GM19238 (cell line): Measurements from ENCODE around the gene LCP2.

ENCODE experiments used
- DNase-seq: peaks from one replicate; pipeline ENCODE4 v3.0.0; 2011; ENCODE audit warnings: low spot score; ENCODE audit not compliant: insufficient read length

LCP2 gene

DNA sequence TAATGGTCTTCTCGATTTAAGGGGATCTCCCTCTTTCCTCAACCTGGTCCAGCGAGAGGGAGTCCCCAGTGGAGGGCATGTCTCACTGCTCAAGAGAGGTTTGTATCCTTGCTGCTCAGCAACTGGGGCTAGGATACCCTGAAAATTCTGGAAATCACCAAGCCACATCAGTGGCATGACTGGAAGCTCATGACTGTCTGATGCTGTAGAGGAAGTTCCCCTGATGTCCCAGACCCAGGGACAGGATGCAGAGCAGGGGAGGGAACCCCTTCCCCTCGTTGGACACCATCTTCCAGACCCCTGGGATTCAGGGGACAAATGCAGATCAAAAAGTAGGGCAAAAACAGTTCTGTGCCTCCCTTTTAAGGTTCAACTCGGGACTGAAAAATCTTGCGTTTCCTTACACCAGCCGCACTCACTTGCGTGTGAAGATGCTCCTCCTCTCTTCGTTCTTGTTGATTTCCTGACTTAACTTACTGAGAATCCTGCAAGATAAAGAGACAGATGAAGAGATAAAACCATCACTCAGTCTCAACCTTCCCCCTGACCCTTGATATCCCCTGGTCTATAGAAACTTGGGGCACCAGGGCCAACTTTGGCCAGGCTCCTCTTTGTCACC is 22.1 kb downstream of the LCP2 start:
- DNase-seq = no peak

DNA sequence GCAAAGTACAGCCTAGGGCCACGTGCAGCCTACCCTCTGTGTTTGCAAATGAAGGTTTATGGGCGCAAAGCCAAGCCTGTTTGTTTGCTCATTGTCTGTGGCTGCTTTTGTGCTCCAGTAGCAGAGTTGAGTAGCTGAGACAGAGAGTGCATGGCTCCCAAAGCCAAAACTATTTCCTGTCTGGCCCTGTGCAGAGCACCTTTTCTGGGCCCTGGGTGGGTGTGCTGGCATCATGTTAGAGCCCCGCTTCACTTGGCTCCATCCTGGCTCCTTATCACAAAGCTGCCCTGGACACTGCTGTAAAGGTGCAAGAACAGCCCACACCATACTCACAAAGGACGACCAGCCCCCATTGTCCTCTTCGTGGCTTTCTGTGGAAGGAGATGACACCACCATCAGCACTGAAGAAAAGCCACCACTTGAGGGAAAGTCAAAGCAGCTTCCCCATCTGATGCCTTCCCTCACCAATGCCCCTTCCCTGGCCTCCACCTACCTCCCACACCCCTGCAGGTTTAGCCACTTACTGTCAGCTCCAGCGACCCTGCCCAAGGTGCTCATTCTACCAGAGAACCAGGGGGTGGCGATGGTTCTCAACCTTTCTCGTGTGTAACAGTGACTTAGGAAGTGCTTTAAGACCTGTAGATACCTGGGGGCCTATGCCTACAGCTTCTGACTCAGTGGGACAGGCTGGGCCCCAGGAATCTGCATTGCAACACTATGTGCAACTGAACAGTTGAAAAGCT is 23.4 kb downstream of the LCP2 start:
- DNase-seq = no peak

DNA sequence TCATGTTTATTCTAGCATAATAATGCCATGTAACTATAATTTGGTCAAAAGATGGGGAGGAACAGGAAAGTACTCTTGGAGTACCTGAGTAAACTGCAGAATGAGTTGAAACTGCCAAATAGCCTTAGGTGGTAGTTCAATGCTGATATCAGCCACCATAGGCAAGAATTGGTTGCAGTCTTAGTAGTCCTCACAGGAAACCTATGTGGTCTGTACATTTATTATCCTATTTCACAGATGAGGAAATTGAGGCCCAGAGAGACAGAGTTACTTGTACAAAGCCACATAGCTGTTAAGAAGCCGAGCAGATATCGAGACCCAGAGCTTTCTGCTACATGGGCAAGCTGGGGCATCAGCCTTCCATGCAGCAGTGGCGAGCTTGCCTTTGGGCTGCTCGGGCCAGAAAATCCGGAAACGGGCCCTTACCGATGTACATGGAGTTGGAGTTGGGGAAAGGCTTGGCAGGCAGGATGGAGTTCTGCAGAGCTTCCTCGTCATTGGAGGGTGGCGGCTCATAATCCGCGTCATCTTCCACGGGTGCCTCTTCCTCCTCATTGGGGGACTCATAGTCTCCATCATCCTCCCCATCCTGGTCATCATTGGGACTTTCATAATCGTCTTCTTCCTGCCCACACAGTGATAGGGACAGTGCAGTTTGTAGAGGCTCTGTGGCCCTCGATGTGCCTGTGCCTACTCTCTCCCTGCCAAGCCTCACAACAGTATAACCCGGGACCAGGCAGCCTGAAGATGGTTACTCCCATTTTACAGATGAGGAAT is 27.1 kb downstream of the LCP2 start:
- no peak for DNase-seq

DNA sequence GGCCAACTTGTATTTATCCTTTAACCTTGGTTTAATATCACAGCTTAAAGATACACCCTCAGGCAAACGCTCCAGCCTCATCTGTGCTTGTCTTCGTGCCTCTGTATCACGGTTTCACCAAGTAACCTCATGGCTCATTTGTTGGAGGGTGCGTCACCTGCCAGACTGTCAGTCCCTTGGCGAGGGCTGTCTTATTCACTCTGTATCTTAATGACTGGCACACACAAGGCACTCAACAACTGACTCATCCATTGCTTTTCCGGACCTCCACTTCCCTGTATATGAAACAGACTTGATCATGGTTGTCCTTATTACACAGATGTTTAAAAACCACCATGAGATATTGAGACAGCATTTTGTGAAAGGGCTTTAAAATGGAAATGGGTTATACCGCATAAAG is 28.0 kb downstream of the LCP2 start:
- DNase-seq = no peak

DNA sequence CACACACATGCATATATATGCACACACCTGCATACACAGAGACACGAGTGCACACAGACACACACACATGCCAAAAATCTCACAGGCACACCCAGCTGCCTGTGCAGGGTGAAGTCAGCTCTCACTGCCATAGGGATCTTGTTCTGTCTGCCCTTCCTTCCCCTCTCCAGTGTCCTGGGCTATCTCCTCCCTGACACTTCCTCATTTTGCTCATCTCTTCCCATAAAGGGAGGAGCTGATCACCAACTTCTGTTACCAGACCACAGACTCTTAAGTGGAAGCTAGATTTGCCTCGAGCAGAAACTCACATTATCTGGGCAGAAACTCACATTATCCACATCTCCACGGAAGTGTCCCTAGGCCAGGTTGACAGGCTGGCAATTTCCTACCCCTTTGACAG is 28.7 kb downstream of the LCP2 start:
- no peak for DNase-seq

DNA sequence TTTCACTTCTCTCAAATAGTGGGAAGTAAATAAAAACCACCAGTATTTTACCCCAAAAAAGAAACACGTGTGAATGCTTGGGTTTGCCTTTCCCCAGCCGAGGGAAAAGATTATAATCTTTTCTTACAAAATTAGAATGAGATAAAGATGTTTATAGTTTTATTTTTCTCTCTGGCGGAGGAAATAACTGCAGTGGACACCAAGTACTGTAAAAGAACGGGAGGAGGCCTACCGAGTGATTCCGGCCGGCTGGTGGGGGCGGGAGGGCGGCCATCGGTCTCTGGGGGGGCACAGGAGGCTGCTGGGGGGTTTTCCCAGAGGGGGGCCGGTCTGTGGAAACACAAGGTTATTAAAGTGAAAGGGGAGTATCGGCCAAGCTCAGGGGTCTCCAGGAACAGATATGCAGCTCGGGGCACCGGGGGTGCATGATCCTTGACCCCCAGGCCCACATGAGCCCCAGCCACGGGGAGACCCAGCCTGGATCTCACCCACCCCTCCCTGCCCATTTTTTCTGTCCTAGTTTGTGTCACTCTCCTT is 29.4 kb downstream of the LCP2 start:
- no peak for DNase-seq

DNA sequence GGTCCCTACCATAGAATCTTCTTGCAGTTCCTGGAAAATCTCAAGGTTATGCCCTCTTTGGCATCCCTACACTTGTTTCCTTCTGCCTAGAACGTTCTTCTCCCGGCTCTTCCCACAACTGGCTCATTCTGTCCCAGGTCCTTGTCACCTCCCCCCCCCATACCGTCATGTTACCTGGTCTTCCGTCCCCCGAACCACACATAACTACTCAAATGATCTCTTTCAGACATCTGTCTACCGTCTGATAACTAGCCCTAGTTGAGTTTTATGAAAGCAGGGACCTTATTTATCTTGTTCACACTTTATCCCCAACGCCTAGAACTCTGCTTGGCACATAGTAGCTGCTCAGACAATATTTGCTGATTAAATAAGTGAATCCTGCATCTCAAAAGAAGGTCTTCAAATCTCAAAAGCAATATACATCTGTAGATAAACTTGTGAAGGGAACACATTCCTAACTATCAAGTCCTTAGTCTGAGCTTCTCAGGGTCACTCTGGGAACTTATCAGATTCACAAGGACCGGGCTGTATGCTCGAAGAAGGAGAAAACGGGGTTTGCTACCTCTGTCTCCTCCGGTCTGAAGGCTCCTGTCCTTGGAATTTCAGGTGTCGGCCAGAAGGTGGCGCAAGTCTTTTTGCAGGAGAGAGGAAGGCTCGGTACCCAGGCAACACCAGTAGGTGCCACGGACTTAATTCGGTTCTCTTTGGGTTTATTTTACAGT is 30.0 kb downstream of the LCP2 start:
- peak; percentile 70 for DNase-seq

DNA sequence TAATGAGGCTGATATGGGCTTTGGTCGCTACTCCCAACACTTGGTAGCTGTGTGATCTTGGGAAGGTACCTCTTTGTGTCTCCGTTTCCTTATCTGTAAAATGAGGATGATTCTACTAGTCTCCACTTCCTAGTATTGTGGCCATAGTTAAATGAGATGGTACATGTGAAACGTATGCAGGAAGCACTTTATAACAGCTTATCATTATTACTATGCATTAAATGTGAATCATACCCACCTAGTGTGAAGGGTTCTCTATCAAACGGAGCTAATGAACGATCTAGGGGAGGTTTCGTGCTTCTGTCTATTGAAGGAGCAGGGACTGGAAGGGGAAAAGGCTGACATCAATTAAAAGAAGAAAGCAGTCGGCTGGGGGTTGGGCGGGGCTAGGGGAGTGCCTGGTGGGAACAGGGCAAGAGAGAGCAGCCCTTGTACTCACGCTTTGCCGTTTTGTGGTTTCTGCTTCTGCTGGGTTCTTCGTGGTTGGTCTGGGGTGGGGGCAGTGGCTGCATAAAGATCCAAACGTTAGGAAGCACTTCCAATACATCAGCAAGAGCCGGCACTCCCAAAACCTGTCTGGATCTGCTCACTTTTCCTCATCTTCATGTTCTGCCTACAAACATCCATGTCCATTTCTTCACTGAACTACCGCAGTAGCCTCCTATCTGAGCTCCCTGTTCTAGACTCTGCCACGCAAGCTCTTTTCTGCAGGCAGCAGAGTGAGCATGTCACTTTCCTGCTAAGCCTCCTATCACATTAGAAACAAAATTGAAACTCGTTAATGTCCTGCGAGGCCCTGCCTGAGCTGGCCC is 30.8 kb downstream of the LCP2 start:
- no peak for DNase-seq

DNA sequence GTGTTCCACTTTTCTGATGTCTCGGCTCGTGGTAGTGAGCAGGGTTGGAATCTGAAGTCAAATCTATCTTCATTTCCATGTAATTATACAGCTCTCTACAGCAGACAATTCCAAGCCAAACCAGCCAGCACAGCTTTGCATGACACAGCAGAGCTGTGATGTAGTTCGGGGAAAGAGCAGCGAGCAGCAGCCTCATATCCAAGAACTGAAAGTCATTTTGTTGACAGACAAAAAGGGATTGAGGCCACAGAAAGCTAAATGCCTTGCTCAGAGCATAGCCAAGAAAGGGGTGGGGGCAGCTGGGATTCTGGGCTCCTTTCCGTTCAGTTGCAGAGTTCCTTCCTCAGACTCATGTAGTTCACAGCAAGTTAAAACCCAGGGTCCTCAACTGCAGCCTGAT is 32.1 kb downstream of the LCP2 start:
- no peak for DNase-seq

DNA sequence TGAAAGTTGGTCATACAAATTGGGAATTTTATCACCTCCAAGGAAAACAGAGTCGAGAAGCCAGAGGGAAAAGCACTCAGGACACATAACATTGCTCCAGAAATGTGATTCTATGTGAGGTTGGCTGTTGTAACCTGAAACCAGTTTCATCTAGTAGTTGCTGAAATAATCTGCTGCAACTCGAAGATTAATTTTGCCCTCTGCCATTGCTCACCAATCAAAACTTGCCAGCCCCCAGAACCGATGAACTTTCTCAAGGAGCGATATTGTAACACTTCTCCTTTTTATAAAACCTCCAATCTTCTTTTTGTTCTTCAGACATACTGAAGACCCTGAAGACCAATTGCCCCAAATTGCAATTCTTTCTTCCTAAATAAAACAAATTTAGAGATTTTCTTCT is 33.7 kb downstream of the LCP2 start:
- DNase-seq = no peak

DNA sequence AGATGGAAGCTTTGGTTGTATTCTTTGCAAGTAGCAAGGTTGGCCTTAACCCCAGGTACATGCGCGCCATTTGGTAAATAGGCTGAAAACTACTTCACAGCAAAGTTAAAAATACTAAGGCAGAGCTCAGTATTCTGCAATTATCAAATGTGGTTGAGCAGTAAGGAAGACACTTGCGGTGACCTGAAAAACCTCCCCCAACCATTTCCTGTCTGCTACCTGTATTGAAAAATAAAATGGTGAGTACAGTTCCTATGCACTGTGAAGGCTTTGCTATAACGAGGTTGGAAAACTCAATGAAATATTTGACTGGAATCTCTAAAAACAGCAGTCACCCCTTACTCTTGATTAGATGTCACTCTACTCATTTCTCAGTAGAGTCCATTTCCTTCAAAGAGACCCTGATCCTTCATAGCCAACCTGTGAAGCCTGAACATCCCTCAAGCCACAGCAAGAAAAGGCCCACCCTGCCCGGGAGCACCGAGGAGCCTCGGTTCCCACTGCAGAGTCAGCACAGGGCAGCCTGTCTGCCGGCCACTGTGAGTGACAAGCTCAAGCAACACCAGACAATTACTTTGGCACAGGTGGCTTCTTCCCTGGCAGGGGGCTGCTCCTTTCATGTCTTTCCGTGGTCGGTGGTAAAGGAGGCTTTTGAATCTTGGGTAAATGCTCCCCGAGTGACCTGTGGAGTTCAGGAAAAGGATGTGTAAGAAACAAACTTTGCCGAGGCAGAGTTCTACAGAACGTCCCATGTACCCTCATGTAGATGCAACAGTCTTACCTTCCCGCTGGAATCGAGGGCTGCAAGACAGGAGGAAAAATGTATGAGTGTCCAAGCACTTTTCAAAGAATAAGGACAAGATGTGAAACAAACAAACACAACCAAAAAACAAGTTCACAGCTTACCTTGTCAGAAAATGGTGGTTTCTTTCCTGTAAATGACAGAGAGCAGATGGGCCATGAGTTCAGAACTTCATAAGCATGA is 35.2 kb downstream of the LCP2 start:
- no peak for DNase-seq

DNA sequence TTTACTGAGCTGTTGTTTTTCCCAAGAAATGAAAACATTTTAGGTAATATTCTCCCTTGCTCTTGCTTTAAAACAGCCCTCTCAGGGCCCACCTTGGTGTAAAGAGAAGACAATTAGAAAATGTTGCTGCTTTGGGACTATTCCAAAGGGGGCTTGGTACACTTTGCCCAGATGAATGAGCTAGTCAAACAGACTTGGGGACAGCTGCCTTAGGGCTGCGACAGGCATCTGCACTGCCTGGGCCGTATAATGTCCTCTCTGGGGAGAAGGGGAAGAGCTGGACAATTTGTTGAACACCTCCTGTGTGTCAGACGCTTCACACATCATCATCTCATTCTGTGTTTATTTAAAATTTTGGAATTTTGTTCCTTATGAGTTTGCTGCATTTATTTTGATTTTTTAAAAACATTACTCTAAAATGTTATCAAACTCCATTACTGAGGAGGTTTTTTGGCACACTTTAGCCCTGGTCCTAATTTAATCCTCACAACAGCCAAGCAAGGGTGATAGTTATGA is 36.0 kb downstream of the LCP2 start:
- DNase-seq = no peak

DNA sequence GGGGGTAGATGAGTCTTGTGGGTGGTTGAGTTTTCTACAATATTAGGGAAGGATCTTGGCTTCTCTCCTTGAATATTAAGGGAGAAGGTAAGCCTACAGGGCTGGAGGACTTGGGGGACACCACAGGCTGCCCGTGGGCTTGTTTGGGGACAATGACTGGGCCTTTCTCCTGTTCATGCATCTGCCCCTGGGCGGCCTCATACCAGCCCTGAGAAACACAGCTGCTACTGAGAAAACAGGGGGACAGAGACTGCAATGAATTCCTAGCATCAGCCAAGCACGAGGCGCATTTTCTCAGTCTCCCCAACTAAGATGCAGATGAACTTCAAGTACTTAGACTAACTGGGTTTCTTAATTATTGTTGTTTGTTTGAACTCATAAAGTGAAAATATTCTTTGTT is 40.2 kb downstream of the LCP2 start:
- no peak for DNase-seq

DNA sequence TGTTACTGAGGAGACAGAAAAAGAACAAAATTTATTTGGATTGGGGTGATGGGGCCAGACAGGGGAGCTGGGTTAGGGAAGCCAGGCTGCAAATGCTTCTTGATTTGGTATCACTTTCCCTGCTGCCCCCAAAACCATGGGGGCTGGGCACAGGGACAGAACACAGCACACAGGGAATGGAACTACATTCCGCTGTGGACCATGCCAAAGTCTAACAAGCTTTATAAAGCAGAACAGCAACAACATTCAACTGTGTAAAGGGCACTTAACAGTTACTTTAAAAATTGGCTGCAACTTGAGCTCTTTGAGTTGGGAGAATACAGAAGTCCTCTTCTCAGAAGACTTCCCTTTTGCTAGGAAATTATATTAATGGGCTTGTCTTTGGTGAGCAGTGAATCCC is 41.0 kb downstream of the LCP2 start:
- no peak for DNase-seq

DNA sequence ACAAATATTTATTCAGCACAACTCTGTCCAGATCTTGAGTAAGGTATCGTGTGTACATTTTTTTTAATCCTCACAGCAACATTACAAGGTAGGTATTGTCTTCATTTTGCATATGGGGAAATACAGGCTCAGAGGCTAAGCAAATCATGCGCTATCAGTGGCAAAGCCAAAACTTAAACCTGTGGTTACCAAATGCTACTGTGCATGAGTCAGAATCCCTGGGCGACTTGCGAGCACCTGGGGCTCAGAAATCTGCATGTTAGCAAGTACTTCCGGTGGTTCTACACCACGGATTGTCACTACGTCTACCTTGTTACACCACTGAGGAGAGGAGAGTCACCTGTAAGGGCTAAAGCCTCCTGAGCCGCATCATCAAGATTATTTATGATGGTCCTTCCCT is 43.5 kb downstream of the LCP2 start:
- no peak for DNase-seq

DNA sequence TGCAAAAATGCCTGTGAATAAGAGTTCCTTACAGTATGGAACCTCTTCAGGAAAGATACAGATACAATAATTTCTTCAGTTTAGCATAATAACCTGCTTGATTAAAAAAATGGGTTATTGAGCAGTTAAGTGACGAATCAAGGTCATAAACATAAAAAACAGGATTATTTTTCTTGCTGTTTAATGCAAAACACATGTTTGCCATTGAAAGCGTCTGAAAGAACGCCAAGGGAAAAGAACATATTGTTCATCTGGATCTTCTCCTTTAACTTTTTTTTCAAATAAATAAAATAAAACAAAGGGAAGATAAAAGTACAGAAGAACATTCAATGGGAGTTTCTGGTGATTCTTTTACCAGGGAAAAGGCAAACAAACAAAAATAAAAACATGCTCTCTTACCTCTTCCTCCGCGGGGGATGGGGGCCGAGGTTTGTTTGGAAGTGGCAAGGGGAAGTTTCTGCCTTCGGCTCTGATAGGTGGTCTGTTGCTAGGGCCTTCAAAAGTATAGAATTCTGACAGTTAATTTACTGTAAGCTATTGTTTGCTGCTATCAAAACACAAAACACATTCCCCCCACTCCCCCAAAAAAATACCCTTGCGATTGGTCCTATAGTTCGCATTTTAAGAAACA is 44.7 kb downstream of the LCP2 start:
- no peak for DNase-seq

DNA sequence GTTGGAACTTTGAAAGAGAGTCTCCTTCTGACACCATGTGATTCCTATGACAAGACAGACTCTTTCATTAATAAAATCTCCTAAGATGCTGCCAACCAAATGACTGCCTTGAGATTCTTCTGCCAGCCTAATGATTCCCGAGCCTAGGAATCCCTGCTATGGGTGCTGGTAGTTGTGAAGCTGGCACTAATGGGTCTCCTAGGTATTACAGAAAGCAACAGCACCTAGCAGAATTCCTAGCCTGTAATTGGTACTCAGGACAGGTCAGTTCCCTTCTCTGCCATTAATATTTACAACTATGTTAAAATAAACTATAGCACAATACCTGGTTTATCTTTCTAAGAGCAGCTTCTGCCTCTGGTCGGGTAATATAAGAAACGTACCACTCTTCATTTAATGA is 45.5 kb downstream of the LCP2 start:
- no peak for DNase-seq

DNA sequence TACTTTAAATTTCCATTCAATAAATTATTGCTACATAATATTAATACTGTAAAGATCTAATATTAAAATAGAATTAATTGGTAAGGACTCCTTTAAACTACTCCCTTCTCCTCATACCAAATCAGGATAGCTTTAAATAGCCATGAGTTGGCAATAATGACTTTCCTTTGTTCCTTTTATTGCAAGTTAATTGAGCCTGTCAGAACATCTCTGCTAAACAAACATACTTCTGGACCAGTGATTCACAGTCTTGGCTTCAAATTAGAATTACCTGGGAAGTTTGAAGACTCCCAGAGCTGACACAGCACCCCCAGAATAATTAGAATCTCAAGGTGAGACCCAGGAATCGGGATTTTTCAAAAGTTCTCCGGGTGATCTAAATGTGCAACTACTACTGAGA is 46.1 kb downstream of the LCP2 start:
- no peak for DNase-seq

DNA sequence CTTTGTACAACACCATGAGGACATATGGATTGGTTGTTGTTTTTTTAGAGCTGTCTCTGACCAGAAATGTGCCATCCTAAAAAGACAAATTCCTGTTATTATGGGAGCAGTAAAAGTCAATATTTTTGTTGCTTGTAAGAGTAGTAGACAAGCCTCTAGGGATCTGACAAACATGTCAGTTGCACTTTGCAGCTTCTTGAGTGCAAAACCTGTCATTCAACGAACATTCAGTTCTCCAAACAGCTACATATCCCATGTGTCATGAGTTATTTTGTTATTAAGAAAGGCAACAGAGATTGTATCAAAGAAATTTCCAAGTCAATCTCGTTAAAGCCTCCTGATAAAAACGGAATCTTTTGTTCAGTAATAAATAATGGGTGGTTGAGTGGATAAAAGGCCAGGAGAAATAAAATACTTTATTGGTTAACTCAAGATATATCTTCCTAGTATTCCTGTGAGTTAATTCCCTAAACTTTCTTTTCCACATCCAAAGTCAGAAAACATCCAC is 46.7 kb downstream of the LCP2 start:
- DNase-seq = no peak
